Upper lobe of right lung (tissue), 1 donor: ENCODE data around the gene ZNF366. TPM values are rescaled to one million over a fixed set of nuclear protein-coding genes. Genes with fewer than 3 reads are reported as not detected.

Experiments used
- ATAC-seq: fragments of 200-7000 bp; cut with Tn5 transposase; one replicate; pipeline ENCODE4 v1.9.1; 2020; ENCODE audit warnings: mild to moderate bottlenecking, moderate library complexity
- DNase-seq: peaks from one replicate; pipeline ENCODE4 v3.0.0-alpha.2; 2020
- H3K27ac ChIP-seq: fragments of 200-600 bp; one replicate; pipeline ENCODE4 v1.8.0; 2022
- H3K27me3 ChIP-seq: fragments of 200-600 bp; one replicate; pipeline ENCODE4 v1.8.0; 2022; ENCODE audit warnings: mild to moderate bottlenecking
- H3K36me3 ChIP-seq: fragments of 200-600 bp; one replicate; pipeline ENCODE4 v1.8.0; 2022
- H3K4me1 ChIP-seq: fragments of 200-600 bp; one replicate; pipeline ENCODE4 v1.8.0; 2022
- H3K4me3 ChIP-seq: fragments of 200-600 bp; one replicate; pipeline ENCODE4 v1.8.0; 2022; ENCODE audit warnings: mild to moderate bottlenecking
- H3K9me3 ChIP-seq: fragments of 200-600 bp; one replicate; pipeline ENCODE4 v1.8.0; 2022
- intact Hi-C: fragments of 100-400 bp; cut with DNase I; formaldehyde crosslinking; loops from one replicate; pipeline ENCODE4 v1.11.0; 2022
- total RNA-seq: library from RNA; stranded (reverse); fragmentation: NEBNext Ultra II Directional; extraction: Animal tissue kit (Norgen Biotek cat#: 25700); gene quantifications from one replicate; pipeline ENCODE4 v1.2.1, GENCODE V29; 2021
- TF ChIP-seq, protein P1 (sequence below): fragments of 200-600 bp; IDR thresholded peaks from one replicate; pipeline ENCODE4 v1.8.0; 2022; ENCODE audit warnings: antibody characterized with exemption
- donor health status: DM: no; HTN: yes; CAD: no; lungs with severe emphysema.

Gene ZNF366
- total RNA-seq, 1 donor from 2014 or later: 12.2 TPM

DNA sequence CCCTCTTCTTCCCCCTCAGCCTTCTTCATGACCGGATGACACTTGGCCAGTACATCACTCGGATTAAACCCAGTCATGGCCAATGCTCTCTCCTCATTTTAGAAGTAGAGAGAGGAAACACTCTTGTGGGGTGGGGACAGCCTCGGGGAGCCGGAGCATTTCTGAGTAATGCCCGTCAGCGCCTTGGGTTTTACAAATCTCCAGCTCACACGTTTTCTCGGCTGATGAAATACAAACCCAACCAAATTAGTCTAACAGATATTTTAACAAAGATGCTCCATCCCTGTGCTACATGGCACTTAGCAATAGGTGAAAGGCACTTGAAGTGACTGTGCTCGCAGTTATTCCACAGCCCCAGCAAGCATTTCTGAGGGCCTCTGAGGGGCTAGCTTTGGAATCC, 51.7 kb downstream of the ZNF366 start:
- intact Hi-C loops: no loop called here
- no peak overlapping the region for H3K4me3 ChIP-seq
- H3K36me3 ChIP-seq: no peaks in the 10 kb centered on the region
- H3K27ac ChIP-seq: peak overlapping the region; percentile 86
- ATAC-seq (no peak), DNase-seq (no peak)
- peaks cover 55% of the 10 kb centered on the region for H3K4me1 ChIP-seq
- H3K27me3 ChIP-seq: no peaks in the 10 kb centered on the region
- no peaks in the 10 kb centered on the region for H3K9me3 ChIP-seq
- TF ChIP-seq, protein P1, sequence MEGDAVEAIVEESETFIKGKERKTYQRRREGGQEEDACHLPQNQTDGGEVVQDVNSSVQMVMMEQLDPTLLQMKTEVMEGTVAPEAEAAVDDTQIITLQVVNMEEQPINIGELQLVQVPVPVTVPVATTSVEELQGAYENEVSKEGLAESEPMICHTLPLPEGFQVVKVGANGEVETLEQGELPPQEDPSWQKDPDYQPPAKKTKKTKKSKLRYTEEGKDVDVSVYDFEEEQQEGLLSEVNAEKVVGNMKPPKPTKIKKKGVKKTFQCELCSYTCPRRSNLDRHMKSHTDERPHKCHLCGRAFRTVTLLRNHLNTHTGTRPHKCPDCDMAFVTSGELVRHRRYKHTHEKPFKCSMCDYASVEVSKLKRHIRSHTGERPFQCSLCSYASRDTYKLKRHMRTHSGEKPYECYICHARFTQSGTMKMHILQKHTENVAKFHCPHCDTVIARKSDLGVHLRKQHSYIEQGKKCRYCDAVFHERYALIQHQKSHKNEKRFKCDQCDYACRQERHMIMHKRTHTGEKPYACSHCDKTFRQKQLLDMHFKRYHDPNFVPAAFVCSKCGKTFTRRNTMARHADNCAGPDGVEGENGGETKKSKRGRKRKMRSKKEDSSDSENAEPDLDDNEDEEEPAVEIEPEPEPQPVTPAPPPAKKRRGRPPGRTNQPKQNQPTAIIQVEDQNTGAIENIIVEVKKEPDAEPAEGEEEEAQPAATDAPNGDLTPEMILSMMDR: no peak

DNA sequence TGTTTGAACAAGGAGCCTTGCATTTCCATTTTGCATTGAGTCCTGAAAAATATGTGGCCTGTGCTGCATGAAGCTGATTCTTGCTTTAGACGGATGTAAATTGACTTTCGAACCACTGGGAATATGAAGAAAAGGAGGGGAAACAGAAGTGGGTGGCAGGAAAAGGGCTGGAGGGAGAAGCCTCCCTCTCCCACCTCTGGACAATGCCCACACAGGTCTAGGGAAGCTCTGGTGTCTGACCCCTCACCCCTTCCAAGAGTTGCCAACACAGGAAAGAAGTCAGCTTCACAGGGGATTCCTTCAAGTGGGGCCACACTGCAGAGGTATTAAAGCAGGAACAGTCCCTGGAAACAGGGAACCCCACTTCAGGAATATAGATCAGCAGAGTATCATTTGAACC, 52.2 kb downstream of the ZNF366 start:
- Histone ChIP-seq H3K36me3 (no peaks in the 10 kb centered on the region), H3K4me1 (peaks cover 57% of the 10 kb centered on the region), H3K27me3 (no peaks in the 10 kb centered on the region), H3K9me3 (no peaks in the 10 kb centered on the region), H3K4me3 (no peak overlapping the region), H3K27ac (peak overlapping the region; percentile 86)
- intact Hi-C loops: no loop called here
- DNase-seq (no peak), ATAC-seq (no peak)
- TF ChIP-seq, protein P1: no peak

DNA sequence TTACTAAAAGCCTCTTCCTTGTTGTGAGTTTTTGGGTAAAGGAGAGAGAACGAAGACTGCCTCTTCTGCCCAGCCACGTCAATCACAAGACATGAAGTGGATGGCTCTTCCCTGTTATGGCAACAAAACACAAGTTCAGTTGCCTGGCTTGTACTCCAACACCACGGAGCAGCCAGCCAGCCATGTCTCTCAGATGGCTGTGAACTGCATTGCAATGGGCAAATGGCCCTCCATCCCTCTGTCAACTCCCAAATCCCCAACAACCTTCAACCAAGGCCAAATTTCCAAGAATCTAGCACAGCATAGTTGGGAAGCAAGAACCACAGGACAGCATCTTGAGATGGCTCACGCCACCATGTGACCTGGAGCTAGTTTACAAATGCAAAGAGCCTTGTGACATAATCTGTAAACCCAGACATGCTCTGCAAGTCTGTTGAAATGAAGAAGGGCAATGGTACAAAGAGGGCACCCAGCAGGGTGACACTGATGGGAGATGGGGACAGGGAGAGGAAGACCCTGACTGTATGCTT, 53.9 kb downstream of the ZNF366 start:
- no peaks in the 10 kb centered on the region for H3K36me3 ChIP-seq
- H3K27me3 ChIP-seq: no peaks in the 10 kb centered on the region
- no peak overlapping the region for H3K4me3 ChIP-seq
- no peak for DNase-seq
- peaks cover 44% of the 10 kb centered on the region for H3K4me1 ChIP-seq
- peak overlapping the region; percentile 86 for H3K27ac ChIP-seq
- ATAC-seq: no peak
- TF ChIP-seq, protein P1: no peak
- intact Hi-C loops: no loop called here
- H3K9me3 ChIP-seq: no peaks in the 10 kb centered on the region

DNA sequence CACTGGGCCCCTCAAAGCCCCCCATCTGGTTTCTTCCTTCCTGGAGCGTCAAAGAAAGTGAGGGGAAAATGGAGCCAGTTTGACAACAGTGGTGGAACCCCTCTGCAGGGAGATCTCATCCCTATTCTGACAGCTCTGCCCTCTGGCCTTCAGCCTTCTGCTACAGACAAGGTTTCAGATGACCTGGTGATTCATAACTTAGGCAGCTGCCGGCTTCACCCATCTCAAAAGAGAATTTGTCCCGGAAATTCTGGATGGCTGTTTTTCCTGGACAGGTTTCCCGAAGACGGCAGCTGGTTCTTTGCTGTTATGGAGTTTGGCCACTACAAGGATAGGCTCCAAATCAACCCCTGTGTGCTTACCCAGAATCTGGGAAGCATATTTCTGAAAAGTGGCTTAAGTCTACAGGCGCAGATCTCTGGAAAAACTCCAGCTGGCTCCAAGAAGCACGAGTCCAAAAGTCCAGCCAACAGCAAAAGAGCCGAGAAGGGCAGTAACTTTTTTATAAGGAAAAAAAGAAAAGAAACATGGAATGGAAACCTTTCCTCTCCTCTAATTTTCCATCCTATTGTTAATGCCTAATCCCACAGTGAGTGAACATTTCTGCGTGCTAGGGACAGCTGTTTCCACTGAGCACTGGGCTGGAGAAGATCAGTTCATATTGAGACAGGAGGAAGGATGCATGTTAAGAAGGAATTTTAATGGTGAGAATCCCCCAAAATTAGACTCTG, 54.5 kb downstream of the ZNF366 start:
- ATAC-seq (peak; percentile 64), DNase-seq (no peak)
- intact Hi-C loops: no loop called here

DNA sequence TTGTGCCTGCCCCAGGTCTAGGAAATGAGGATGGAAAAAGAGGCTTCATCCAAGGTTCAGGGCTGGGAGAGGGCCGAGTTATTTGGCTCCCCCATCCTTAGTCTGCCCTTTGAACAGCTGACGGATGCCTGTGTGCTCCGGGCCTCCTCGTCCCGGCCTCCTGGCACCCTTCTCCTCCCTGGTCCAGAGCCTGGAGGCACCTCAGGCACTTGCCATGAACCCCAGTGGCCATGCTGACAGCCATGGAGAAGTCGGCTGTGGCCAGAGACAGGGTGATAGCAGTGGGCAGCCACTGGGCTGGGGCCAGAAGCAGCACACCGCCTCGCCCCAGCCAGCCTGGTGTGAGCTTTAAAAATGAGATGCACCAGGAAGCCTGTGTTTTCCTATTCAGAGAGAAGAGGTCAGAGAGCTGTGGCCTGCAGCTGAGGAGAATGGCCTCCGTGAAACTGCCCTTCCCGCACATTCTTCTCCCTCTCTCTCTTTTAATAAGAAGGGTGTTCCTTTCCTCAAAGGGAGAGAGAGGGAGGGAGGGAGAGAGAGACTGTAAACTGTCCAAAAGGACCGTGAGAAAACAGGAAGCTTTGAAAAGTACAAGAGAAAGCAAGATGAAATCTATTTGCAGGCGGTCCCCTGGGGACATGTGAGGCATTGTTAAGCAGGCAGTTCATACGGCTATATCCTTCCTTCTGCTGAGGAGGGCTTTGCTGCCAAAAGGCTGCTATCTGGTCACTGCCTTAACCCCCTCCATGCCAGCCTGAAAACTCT, 55.3 kb downstream of the ZNF366 start:
- no peaks in the 10 kb centered on the region for H3K9me3 ChIP-seq
- TF ChIP-seq, protein P1: no peak
- no peaks in the 10 kb centered on the region for H3K36me3 ChIP-seq
- H3K4me1 ChIP-seq: peaks cover 43% of the 10 kb centered on the region
- intact Hi-C loops: no loop called here
- peak; percentile 57 for ATAC-seq
- H3K27ac ChIP-seq: peak overlapping the region; percentile 86
- DNase-seq: no peak
- no peak overlapping the region for H3K4me3 ChIP-seq
- no peaks in the 10 kb centered on the region for H3K27me3 ChIP-seq

More for the DNA sequence above, 54.5 kb downstream of the ZNF366 start:
- Histone ChIP-seq H3K4me1 (peaks cover 43% of the 10 kb centered on the region), H3K9me3 (no peaks in the 10 kb centered on the region), H3K36me3 (no peaks in the 10 kb centered on the region), H3K27ac (peak overlapping the region; percentile 86), H3K27me3 (no peaks in the 10 kb centered on the region), H3K4me3 (no peak overlapping the region)
- TF ChIP-seq, protein P1: no peak
